K562 (cell line): Measurements from ENCODE around the gene DAB1. TPM values are rescaled to one million over a fixed set of nuclear protein-coding genes. Genes with fewer than 3 reads are reported as not detected.
A peak's percentile ranks its signal among the peaks of the same experiment; 100 is the strongest.

Experiments
- CBX2 ChIP-seq: fragments of 200-600 bp; sonication (generic); IDR thresholded peaks from one replicate; pipeline ENCODE4 v1.6.1; 2012; ENCODE audit warnings: mild to moderate bottlenecking, low read length, inconsistent platforms; ENCODE audit not compliant: insufficient read depth, poor library complexity, severe bottlenecking
- CREB3 ChIP-seq: fragments of 450-650 bp; conservative IDR thresholded peaks from 2 replicates; pipeline ENCODE4 v1.6.1; 2016; ENCODE audit warnings: missing genetic modification characterization, low read depth, mild to moderate bottlenecking, missing compliant biosample characterization, moderate library complexity
- CREM ChIP-seq: IDR thresholded peaks from 2 replicates; pipeline ENCODE4 v1.6.1; 2014; ENCODE audit warnings: antibody characterized with exemption, low read depth
- EP300 ChIP-seq: IDR thresholded peaks from 2 replicates; pipeline ENCODE4 v1.6.1; 2012; ENCODE audit warnings: low read length, improper control_type of control experiment
- KDM4B ChIP-seq, 2 experiments: fragments of 450-650 bp in 1 of 2; sonication (generic) in 1 of 2; IDR thresholded peaks; 2 replicates each; pipeline ENCODE4 v1.6.1; 2016 to 2017; ENCODE audit warnings: borderline replicate concordance in 2 of 2, antibody characterized with exemption in 1 of 2, low read depth in 1 of 2, mild to moderate bottlenecking in 1 of 2
- MIER1 ChIP-seq: fragments of 450-650 bp; IDR thresholded peaks from 2 replicates; pipeline ENCODE4 v1.6.1; 2016; ENCODE audit warnings: antibody characterized with exemption, mild to moderate bottlenecking, low read depth
- OTX1 ChIP-seq: fragments of 450-650 bp; formaldehyde crosslinking; IDR thresholded peaks from 2 replicates; pipeline ENCODE4 v1.4.0; 2022; ENCODE audit warnings: mild to moderate bottlenecking
- POLR2AphosphoS2 ChIP-seq: IDR thresholded peaks from 2 replicates; pipeline ENCODE4 v1.6.1; 2012; ENCODE audit warnings: low read length, improper control_type of control experiment
- SRSF7 ChIP-seq: fragments of 200-400 bp; formaldehyde crosslinking; optimal IDR thresholded peaks from 2 replicates; pipeline ENCODE3; 2017; ENCODE audit warnings: mild to moderate bottlenecking, low read depth, low read length
- TEAD1 ChIP-seq, 2 experiments: fragments of 450-650 bp in 1 of 2; sonication (generic) in 1 of 2; formaldehyde crosslinking; IDR thresholded peaks; 2 replicates each; pipeline versions ENCODE4 v1.4.0 to v1.8.0; 2020 to 2022; ENCODE audit warnings: mild to moderate bottlenecking in 2 of 2, missing genetic modification reagents in 1 of 2
- THRAP3 ChIP-seq: fragments of 450-650 bp; IDR thresholded peaks from 2 replicates; pipeline ENCODE4 v1.6.1; 2016; ENCODE audit warnings: mild to moderate bottlenecking, inconsistent platforms, borderline replicate concordance
- YY1 ChIP-seq, 3 experiments: IDR thresholded peaks; 2 replicates each; pipeline ENCODE4 v1.6.1; 2011; ENCODE audit warnings: low read length in 2 of 3, mild to moderate bottlenecking in 2 of 3, moderate library complexity in 2 of 3, borderline replicate concordance in 1 of 3, control low read depth in 1 of 3, low read depth in 1 of 3; ENCODE audit not compliant: insufficient read depth in 3 of 3, insufficient replicate concordance in 2 of 3, control insufficient read depth in 1 of 3, insufficient read length in 1 of 3; ENCODE audit errors: extremely low read depth in 1 of 3
- ZNF232 ChIP-seq: sonication (generic); formaldehyde crosslinking; IDR thresholded peaks from 2 replicates; pipeline ENCODE4 v1.8.0; 2022; ENCODE audit warnings: mild to moderate bottlenecking, missing genetic modification reagents
- polyA plus RNA-seq, 8 experiments: library from polyadenylated mRNA; depleted of rRNA in 4 of 8; stranded (reverse) in 5 of 8; unstranded in 3 of 8; fragments of >200 nt; fragmentation: Nextera tagmentation in 2 of 8; fragmentation: Illumina TruSeq in 1 of 8; extraction: Ambion mirVana in 2 of 8; extraction: Trizol in 1 of 8; gene quantifications; 2 replicates each; pipeline versions ENCODE4 v1.2.1 to v1.2.3, GENCODE V29; 2011 to 2014; ENCODE audit warnings: inconsistent platforms in 1 of 8, missing spikeins in 1 of 8
- total RNA-seq, 7 experiments: library from RNA; depleted of rRNA in 6 of 7; stranded (reverse); fragments of >200 nt in 6 of 7; fragmentation: Illumina TruSeq in 2 of 7; extraction: Trizol in 2 of 7; gene quantifications; 2 replicates each; pipeline versions ENCODE4 v1.2.1 to v1.2.3, GENCODE V29; 2011 to 2021; ENCODE audit warnings: low replicate concordance in 1 of 7
- TF ChIP-seq, protein P1 (sequence below): fragments of 250-450 bp; sonication (Bioruptor Pico); IDR thresholded peaks from 2 replicates; pipeline ENCODE4 v1.4.0; 2020; ENCODE audit warnings: mild to moderate bottlenecking
- TF ChIP-seq, protein P2 (sequence below): fragments of 450-650 bp; formaldehyde crosslinking; IDR thresholded peaks from 2 replicates; pipeline ENCODE4 v1.4.0; 2022; ENCODE audit warnings: missing genetic modification characterization
- TF ChIP-seq, protein P3 (sequence below): fragments of 250-450 bp; sonication (Bioruptor Pico); IDR thresholded peaks from 2 replicates; pipeline ENCODE4 v1.5.0; 2021; ENCODE audit warnings: mild to moderate bottlenecking, moderate library complexity
- TF ChIP-seq, protein P4 (sequence below), 2 experiments: fragments of 450-650 bp in 1 of 2; sonication (generic) in 1 of 2; formaldehyde crosslinking in 1 of 2; IDR thresholded peaks in 1 of 2; conservative IDR thresholded peaks in 1 of 2; 2 replicates each; pipeline versions ENCODE4 v1.6.1 to v1.8.1; 2016 to 2023; ENCODE audit warnings: mild to moderate bottlenecking in 2 of 2, moderate library complexity in 2 of 2, inconsistent platforms in 1 of 2, missing genetic modification reagents in 1 of 2

The DAB1 gene
- total and polyA plus RNA-seq, 9 of the 15 experiments (the other 6 are each of a cell fraction or from before 2014, with no cell fraction given): not detected

GRCh38 chr1:57218487-57219079, 205.3 kb downstream of the DAB1 start (continued):
- TF ChIP-seq OTX1 (CRISPR knock-in tag) (no peak), POLR2AphosphoS2 (no peak), CBX2 (no peak), CREB3 (tag) (no peak), ZNF232 (CRISPR knock-in tag) (no peak), EP300 (peak; percentile 95), YY1 (IDR thresholded peaks at IDR 0.05; ENCODE audit: borderline replicate concordance in 1 of 3, control insufficient read depth in 1 of 3, extremely low read depth in 1 of 3, insufficient read depth in 3 of 3, insufficient read length in 1 of 3, insufficient replicate concordance in 2 of 3, low read depth in 1 of 3, low read length in 2 of 3) (no peak), THRAP3 (no peak), SRSF7 (no peak), MIER1 (no peak), CREM (peak; percentile 53; the same call in 1 of the 2 replicates), KDM4B (IDR thresholded peaks at IDR 0.05; ENCODE audit: borderline replicate concordance in 2 of 2, low read depth in 1 of 2) (no peak), TEAD1 (CRISPR knock-in tag; IDR thresholded peaks at IDR 0.05) (peak in 1 of 2 experiments; percentile 81; a peak in 2 of 4 replicates)
- TF ChIP-seq, protein P1, sequence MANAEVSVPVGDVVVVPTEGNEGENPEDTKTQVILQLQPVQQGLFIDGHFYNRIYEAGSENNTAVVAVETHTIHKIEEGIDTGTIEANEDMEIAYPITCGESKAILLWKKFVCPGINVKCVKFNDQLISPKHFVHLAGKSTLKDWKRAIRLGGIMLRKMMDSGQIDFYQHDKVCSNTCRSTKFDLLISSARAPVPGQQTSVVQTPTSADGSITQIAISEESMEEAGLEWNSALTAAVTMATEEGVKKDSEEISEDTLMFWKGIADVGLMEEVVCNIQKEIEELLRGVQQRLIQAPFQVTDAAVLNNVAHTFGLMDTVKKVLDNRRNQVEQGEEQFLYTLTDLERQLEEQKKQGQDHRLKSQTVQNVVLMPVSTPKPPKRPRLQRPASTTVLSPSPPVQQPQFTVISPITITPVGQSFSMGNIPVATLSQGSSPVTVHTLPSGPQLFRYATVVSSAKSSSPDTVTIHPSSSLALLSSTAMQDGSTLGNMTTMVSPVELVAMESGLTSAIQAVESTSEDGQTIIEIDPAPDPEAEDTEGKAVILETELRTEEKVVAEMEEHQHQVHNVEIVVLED (CRISPR knock-in tag): no peak
- TF ChIP-seq, protein P2, sequence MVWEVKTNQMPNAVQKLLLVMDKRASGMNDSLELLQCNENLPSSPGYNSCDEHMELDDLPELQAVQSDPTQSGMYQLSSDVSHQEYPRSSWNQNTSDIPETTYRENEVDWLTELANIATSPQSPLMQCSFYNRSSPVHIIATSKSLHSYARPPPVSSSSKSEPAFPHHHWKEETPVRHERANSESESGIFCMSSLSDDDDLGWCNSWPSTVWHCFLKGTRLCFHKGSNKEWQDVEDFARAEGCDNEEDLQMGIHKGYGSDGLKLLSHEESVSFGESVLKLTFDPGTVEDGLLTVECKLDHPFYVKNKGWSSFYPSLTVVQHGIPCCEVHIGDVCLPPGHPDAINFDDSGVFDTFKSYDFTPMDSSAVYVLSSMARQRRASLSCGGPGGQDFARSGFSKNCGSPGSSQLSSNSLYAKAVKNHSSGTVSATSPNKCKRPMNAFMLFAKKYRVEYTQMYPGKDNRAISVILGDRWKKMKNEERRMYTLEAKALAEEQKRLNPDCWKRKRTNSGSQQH: no peak
- TF ChIP-seq, protein P3, sequence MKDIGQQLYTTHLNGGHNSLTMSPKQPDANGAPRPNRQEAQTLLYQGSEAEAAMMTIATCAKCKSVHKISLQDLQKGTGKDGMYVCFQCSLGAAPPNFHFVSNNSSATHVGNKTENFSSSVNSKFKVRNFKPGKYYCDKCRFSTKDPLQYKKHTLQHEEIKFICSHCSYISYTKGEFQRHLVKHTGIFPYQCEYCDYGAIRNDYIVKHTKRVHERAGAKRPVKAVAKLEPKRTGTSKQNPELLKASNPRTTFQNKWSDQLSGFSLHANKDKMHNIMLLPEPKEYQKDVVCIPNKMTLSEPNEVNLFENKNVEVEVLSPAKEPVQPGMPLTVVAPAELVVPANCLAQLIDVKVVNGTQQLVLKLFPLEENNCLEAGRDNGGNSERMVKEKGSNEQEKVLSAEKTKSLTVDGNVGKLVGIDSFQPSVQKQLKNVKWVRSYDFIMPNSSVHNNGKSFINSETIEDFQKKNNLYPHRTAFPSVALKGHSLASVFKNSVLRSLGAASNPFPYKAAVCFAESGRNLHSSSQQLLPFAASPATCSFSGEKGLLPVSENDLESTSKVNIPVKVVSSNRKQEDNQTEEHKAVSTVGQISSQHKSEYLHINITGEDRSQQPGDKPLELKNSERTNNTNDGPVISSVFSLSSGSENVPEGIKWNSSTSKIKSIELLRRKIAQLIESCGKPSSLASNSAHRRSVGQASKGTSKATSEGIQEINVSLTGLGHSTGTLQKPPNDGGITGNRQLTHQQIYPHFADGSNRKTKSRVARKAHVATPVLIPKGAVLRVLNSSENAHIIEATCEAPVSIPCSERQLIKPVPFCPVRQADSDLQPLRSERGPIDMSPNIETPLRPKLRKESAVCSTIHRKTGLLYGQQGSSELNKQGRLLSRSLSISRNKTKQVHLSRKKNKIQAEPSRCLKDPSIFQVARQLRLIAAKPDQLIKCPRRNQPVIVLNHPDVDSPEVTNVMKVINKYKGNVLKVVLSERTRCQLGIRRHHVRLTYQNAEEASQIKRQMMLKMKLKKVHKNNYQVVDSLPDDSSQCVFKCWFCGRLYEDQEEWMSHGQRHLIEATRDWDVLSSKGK (CRISPR knock-in tag): no peak
- TF ChIP-seq, protein P4, sequence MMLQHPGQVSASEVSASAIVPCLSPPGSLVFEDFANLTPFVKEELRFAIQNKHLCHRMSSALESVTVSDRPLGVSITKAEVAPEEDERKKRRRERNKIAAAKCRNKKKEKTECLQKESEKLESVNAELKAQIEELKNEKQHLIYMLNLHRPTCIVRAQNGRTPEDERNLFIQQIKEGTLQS (IDR thresholded peaks at IDR 0.05): 0 out of 2 replicates have a peak, but pooled peaks have one; percentile 27
- TF ChIP-seq, protein P4 (CRISPR knock-in tag; conservative IDR thresholded peaks at IDR 0.05): no peak
